ENCODE results near the gene LRBA.
"Not testable (repeated sequence)": the region's sequence is repeated elsewhere in the genome, so short reads cannot be mapped to it uniquely, and the experiment has no call there.

LRBA gene

DNA sequence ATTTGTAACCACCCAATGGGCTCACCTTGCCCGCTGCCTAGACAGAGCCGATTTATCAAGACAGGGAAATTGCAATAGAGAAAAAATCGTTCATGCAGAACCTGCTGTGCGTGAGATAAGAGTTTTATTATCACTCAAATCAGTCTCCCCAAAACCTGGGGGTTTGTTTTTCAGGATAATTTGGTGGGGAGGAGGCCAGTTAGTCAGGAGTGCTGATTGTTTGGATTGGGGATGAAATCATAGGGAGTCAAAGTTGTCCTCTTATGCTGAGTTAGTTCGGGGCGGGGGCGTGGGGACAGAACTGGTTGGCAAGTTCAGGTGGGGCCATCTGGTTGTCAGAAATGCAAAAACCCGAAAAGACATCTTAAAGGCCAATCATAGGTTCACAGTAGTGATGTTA is 230.1 kb downstream of the LRBA start:
- DNase-seq = no peak

DNA sequence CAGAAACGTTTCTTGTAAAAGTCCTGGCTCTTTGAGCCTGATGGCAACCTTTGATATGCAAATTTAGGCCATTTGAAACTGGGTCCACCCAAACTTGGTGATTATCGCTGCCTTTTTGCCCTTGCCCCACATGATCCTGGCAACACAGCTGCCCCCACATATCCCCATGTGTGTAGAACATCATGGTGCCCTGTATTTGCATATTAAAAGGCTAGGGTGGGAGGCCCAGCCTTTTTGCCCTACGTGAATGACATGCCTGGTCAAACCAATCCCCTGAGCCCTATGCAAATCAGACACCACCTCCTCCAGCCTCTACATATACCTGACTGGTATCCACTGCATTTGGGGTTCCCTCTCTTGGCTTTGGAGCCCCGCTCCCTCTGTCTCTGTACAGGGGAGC is 230.8 kb downstream of the LRBA start:
- no peak for DNase-seq

DNA sequence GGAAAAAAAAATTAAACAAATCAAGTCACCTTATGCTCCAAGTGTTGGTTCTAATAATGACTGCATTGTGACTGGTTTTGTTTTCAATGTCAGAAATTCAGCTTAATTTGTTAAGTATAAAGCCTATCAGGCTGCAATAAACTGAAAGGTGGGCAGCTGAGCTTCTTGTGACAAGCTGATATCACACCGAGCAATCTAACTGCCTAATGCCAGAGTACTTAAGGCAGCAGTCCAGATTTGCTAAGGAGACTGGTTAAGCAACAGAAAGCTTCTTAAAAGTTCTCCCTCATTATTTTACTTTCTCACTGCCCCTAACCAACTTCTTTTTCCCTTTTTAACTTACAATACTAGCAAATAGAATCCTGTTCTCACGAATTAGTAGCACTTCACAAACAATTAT is 232.2 kb downstream of the LRBA start:
- DNase-seq = no peak

DNA sequence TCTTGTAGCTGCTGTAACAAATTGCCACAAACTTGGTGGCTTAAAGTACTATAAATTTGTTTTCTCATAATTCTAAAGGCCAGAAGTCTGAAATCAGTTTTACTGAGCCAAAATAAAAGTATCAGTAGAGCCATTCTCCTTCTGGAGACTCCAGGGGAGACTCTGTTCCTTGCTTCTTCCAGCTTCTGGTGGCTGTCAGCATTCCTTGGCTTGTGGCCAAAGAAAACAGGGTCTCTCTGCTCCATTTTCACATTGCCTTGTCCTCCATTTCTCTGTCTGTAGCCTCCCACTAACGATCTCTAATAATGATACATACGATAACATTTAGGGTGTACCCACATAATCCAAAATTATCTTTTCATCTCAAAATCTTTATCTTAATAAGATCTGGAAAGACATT is 232.8 kb downstream of the LRBA start:
- no peak for DNase-seq

DNA sequence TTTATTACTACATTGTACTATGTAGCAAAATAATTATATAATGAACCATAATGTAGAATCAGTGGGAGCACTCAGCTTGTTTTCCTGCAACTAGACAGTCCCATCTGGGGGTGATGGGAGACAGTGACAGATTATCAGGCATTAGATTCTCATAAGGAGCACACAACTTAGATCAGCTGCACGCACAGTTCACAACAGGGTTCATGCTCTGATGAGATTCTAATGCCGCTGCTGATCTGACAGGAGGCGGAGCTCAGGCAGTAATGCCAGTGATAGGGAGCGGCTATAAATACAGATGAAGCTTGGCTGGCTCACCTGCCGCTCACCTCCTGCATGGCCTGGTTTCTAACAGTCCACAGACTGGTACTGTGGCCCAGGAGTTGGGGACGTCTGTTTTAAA is 233.9 kb downstream of the LRBA start:
- no peak for DNase-seq

DNA sequence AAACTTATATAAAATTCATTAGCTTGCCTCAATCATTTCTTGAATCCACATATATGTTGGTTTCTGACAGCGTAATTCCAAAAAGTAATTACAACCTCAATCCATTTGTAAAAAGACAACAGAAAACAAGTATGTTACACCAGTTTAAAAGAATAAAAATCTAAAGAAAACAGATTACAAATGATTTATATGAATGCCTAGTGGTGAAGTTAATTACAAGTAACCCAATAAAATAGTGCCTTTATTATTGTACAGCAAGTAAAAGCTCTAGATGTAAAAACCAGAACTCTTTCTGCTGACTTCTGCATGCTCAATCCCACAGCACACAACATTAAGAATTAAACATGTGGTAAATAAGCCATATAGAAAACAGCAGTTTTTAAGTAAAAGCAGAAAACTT is 235.4 kb downstream of the LRBA start:
- no peak for DNase-seq

DNA sequence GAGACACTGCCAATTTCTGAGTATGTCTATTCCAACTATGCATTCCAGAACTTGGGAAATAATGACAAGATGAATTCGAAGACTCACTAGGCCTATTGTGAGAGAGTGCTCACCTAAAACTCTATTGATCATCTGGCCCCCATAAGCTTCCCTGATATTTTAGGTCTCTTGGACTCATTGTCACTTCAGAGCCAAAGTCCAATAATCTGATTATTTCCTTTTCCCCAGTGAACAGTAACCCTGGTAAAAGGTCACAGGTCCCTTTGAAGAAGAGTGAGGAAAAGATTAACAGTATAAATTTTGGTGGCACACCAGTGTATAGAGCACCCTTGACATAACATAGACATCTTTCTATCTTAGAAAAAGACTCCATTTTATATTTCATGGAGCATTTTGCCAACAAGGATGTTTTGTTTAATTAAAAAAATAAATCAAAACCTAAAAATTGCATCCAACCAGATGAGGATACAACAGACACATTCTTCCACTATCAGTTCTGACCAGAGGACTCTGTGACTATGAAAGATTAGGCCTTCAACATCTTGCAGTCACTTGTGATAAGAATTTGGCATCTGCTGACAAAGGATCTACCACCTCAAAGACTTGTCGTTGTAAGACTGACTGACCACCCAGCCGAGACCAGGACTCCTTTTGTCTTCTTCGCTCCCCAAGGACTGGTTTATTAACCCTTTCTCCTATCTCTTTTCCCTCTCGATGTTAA is 241.2 kb downstream of the LRBA start:
- no peak for DNase-seq

DNA sequence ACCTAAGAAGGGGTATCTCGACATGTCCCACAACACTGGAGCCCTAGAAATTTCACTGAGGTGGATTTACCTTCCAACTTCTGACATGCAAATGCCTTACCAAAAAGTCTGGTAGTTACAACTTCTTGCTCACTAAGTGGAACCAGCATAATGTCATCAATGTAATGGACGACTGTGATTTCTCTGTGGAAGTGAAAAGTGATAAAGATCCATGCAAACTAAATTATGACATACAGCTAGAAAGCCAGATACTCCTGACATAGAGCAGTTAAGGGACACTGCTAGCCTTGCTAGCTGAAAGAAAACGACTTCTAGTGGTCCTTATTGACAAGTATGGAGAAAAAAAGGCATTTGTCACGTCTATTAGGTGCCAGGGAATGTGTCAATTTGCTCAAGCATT is 242.1 kb downstream of the LRBA start:
- no peak for DNase-seq

DNA sequence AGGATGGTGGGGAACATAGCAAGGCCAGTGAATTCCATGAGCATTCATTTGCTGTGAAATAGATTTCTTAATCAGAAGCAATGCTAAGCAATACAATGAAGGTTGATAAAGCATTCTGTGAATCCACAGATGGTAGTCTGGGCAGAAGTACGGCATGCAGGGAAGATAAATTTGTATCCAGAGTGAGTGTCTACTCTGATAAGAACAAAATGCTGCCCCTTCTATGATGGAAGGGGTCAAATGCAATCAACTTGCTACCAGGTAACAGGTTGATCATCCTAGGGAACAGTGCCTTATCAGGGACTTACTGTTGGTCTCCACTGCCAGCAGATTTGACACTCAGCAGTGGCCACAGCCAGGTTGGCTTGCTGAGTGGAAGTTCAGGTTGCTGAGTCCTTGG is 243.7 kb downstream of the LRBA start:
- no peak for DNase-seq

DNA sequence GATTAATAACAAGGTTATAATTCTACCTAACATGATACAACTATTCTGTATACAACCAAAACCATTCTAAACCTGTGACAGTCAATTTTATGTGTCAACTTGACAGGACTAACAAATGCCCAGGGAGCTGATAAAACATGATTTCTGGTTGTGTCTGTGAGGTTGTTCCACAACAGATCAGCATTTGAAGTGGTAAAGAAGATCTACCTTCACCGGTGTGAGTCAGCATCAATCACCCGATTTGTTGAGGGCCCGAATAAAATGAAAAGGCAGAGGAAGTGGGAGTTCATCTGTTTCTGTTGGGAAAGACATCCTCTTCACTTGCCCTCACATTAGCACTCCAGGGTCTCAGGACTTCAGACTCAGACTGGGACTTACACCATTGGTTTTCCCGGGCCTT is 245.2 kb downstream of the LRBA start:
- no peak for DNase-seq

DNA sequence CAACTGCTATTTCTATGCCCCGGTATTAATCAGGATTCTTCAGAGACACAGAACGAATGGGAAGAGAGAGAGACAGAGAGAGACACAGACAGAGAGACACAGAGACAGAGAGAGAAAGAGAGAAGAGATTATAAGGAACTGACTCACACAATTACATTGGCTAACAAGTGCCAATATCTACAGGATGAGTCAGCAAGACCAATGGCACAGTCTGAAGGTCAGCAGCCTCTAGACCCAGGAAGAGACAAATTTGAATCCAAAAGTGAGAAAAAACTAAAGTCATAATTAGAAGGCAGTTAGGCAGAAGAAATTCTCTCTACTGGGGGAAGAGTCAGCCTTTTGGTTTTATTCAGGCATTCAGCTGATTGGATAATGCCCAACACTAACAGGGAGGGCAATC is 245.8 kb downstream of the LRBA start:
- no peak for DNase-seq

DNA sequence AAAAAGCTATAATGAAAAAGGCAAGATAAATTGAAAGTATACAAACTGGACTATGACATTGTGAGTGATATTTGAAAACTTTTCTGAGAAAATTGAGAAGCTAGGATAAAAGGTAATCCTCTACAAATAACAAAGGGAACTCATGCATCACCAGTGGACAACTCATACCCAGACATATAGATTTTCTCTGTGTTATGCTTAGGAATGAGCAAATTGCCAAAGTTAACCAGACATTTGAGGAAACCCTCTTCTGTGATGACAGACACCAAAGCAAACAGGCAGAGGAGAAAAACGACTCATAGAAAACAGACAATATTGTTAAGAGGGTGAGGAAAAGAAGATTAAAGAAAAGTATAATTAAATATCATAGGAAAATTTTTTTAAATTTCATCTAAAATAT is 246.6 kb downstream of the LRBA start:
- DNase-seq = no peak

DNA sequence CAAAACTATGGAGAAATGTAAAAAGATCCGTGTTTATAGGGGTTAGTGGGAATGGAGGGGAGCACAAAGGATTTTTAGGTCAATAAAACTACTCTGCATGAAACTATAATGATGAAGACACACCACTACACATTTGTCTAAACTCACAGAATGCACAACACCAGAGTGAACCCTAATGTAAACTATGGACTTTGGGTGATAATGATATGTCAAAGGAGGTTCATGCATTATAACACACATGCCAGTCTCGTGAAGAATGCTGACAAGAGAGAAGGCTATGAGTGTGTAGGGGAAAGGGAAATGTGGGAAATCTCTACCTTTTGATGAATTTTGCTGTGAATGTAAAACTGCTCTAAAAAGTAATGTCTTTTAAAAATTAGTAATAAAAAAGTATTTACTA is 249.9 kb downstream of the LRBA start:
- DNase-seq = no peak

DNA sequence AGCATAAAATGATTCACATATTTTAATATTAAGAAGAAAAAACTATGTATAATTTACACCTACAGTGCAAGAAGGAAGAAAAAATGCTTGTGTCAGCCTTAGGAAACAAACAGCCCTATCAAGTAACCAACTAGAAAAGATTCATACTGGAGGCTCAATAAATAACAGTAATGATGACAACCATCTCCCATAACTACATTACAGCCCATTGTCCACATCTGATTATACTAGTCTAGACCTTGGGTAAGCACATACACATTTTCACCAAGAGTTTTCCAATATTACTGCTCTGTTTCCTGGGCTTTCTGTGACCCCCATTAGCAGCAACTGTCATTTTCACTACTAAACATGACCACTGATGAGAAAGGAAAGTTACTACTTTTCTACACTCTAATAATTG is 263.4 kb downstream of the LRBA start:
- no peak for DNase-seq

DNA sequence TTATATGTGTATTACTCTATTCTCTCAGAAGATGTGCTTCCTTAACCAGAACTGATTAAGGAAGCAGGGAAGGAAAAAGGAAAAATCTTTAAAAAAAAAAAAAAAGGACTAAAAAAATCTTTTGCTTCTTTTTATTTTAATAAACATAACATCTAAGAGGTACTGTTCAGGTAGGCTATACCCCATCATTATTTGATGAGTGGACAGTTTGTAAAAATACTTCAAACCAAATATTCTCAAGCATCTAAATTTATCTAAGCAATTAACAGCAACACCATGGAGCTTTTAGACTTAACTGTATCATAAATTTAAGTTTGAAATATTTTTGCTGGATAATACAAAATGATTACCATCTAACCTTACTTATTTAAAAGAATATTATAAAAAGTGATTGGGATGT is 264.3 kb downstream of the LRBA start:
- DNase-seq = no peak

DNA sequence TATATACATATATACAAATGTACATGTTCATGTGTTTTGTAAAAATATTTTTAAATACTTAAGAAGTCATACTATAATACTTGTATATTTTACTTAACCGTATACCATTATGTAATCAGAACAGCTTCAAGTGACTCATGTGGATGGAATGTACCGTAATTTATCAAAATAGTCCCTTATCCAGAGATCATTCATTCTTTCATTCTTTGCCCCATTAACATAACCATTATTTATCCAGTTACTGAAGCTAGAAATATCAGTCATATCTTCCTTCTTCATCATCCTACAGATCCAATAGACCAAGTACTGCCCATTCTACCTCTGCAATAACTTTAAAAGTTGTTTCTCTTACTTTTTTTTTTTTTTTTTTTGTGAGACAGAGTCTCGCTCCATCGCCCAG is 268.9 kb downstream of the LRBA start:
- DNase-seq = no peak

DNA sequence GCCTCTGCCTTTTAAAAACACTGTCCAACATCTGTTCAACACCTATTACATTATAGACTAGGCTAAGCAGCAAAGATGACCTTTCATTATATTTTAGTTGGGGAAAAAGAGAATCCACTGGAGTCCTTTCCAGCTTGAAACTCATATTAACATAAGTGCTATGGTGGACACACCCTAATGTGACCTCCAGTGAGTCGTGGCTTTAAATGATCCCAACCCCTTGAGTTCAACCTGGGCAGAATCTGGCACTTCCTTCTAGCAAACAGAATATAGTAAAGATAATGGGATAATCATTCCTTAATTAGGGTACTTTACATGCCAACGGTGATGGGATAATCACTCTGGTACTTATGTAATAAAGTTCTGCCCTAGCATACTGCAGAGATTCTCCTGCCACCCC is 270.5 kb downstream of the LRBA start:
- DNase-seq = no peak

DNA sequence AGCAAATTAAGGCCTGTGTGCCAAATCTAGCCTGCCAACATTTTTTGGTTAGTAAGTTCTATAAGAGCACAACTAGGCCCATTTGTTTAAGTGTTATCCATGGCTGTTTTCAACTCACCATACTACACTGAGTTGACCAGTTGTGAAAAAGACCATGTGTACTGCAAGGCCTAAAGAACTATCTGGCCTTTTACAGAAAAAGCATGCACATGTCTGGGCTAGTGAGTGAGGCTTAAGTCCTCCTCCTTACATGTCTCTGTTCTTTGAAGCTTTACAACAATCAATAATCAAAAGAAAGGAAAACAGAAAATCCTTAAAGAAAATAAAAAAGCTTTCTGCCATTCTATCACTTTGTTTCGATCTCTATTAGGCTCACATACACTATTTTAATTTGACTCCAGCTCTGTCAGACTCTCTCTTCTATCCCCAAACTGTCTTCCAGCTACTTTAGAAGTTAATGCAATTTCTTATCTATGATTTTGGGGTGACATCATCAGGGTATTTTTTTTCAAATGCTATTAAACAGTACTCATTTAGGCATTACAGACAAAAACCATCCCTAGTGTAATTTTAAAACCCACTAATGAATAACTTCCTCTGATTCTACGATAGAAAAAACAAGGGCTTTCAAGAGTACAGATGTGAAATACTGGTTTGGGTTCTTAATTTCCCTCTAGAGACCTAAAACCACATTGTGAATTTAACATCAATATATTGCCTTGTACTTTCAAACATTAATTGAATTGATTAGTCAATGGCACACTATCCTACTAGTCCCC is 271.3 kb downstream of the LRBA start:
- no peak for DNase-seq

DNA sequence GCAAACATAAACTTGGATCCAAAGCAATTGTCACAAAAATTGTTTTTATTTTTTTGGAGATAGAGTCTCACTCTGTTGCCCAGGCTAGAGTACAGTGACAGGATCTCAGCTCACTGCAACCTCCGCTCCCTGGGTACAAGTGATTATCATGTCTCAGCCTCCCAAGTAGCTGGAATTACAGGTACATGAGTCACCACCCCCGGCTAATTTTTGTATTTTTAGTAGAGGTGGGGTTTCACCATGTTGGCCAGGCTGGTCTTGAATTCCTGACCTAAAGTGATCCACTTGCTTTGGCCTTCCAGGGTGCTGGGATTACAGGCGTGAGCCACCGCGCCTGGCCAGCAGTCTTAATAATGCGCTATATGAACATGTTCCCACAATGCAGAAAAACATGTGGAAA is 272.2 kb downstream of the LRBA start:
- DNase-seq = not testable (repeated sequence)

DNA sequence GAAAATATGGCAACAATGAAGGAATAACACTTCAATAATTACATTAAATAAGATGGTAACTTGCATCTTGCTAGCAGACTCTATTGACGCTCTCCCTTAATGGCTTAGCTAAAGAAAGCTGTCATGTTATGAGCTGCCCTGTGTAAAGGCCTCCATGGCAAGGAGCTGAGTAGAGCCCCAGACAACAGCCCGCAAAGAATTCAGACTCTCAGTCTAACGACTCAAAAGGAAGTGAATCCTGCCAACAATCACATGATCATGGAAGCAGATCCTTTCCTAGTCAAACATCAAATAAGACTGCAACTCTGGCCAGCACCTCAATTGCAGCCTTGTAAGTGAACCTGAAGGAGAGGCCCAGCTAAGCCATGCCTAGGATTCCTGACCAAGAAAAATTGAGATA is 275.5 kb downstream of the LRBA start:
- no peak for DNase-seq

DNA sequence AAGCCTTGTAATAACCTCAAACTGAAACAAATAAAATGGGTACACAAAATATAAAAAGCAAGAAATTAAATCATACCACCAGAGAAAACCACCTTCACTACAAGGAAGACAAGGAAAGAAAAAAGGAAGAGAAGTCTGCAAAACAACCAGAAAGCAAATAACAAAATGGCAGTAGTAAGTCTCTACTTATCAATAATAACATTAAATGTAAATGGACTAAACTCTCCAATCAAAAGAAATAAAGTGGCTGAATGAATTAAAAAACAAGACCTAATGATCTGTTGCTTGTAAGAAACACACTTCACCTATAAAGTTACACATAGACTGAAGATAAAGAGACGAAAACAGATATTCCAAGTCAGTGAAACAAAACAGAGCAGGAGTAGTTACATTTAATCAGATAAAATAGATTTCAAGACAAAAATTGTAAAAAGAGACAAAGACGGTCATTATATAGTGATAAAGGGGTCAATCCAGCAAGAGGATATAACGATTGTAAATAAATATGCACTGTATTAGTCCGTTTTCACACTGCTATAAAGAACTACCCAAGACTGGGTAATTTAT is 289.0 kb downstream of the LRBA start:
- no peak for DNase-seq

DNA sequence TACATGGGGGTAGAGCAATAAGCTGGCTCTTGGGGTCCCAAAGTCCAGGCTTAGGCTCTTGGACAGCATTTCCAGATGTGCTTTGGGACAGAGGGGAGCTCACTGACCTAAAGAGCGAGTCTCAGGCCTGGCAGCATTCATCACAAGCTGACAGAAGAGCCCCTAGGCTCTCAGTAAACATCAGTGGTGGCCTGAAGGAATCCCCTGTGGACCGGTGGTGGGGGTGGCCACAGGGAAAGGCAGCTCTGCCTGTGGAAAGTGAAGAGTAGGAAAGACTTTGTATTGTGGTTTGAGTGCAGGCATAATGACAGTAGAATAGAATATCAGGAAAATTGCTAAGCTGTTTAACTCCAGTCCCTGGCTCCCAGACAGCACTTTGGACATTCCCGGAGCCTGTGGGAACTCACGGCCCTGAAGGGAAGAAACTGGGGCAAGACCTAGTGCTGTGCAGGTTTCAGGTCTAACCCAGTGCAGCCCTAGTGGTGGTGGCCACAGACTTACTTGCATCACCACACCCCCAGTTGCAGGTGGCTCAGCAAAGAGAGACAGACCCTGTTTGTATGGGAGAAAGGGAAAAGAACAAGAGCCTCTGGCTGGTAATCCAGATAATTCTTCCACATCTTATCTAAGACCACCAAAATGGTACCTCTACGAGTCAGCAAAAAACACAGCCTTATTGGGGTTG is 291.2 kb downstream of the LRBA start:
- DNase-seq = no peak

DNA sequence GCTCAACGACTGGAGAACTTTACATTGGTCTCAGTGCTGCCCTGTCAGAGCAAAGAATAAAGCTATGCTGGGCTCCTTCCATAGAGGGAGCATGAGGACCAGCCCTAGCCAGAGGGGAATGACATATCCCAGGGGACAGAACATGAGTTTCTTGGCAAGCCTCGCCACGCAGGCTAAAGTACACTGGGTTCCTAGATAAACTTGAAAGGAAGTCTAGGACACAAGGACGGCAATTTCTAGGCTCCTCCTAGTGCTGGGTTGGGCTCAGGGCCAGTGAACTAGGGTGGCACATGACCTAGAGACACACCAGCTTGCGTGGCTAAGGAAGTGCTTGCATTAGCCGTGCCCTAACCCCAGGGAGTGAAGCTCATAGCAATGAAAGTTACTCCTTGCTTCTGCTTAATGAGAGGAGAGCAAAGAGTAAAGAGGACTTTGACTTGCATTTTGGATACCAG is 292.1 kb downstream of the LRBA start:
- DNase-seq = no peak

Measured in CD4-positive, alpha-beta T cell treated with Interleukin-12 subunit alpha and Interleukin-12 subunit beta, for 1 hour (primary cell).